Mucosa of stomach (tissue), 1 donor: ENCODE data around the gene TMCC1.
"Not testable (repeated sequence)": the region's sequence is repeated elsewhere in the genome, so short reads cannot be mapped to it uniquely, and the experiment has no call there.

Source experiments
- H3K27me3 ChIP-seq: one replicate; pipeline ENCODE4 v1.7.0; 2013; ENCODE audit warnings: mild to moderate bottlenecking, low read length; ENCODE audit not compliant: control insufficient read depth, insufficient read depth
- H3K36me3 ChIP-seq: one replicate; pipeline ENCODE4 v1.7.0; 2013; ENCODE audit warnings: low read length; ENCODE audit not compliant: control insufficient read depth, insufficient read depth
- H3K4me1 ChIP-seq: one replicate; pipeline ENCODE4 v1.7.0; 2013; ENCODE audit warnings: mild to moderate bottlenecking, low read length; ENCODE audit not compliant: control insufficient read depth, insufficient read depth
- H3K4me3 ChIP-seq: one replicate; pipeline ENCODE4 v1.7.0; 2013; ENCODE audit warnings: low read length
- H3K9ac ChIP-seq: one replicate; pipeline ENCODE4 v1.7.0; 2013; ENCODE audit warnings: mild to moderate bottlenecking, low read length, moderate library complexity
- H3K9me3 ChIP-seq: one replicate; pipeline ENCODE4 v1.7.0; 2013; ENCODE audit warnings: mild to moderate bottlenecking, low read length, moderate library complexity; ENCODE audit not compliant: control insufficient read depth
- donor health status: Pancreatic carcinoma.

Gene TMCC1

DNA sequence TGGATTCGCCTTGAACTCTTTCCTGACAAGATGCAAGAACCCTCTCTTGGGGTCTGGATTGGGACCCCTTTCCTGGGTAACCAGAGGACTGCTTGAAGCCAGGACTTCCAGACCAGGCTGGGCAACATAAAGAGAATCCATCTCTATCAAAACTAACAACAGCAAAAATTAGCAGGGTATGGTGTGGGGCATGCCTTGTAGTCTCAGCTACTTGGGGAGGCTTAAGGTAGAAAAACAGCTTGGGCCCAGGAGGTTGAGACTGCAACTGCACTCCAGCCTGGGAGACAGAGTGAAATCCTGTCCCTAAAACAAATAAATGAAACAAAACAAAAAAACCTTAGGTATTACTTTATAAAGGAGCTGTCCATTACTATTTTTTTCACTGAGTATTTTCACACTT is 193.9 kb downstream of the TMCC1 start:
- no peaks in the 10 kb centered on the region for H3K4me1 ChIP-seq
- H3K4me3 ChIP-seq = no peak overlapping the region
- H3K9ac ChIP-seq = no peak overlapping the region
- H3K9me3 ChIP-seq = no peaks in the 10 kb centered on the region
- H3K27me3 ChIP-seq = no peaks in the 10 kb centered on the region
- no peaks in the 10 kb centered on the region for H3K36me3 ChIP-seq

DNA sequence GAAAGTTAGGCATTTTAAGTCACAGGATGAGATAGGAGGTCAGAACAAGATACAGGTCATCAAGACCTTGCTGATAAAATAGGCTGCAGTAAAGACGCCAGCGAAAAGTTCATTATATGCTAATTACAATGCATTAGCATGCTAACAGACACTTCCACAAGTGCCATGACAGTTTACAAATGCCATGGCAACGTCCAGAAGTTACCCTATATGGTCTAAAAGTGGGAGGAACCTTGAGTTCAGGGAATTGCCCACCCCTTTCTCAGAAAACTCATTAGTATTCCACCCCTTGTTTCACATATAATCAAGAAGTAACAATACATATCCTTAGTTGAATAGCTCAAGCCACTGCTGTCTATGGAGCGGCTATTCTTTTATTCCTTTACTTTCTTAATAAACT is 194.3 kb downstream of the TMCC1 start:
- H3K36me3 ChIP-seq = no peaks in the 10 kb centered on the region
- H3K27me3 ChIP-seq = no peaks in the 10 kb centered on the region
- H3K9ac ChIP-seq = no peak overlapping the region
- no peak overlapping the region for H3K4me3 ChIP-seq
- H3K4me1 ChIP-seq = no peaks in the 10 kb centered on the region
- H3K9me3 ChIP-seq = no peaks in the 10 kb centered on the region

- Histone ChIP-seq H3K27me3 (no peaks in the 10 kb centered on the region), H3K9ac (no peak overlapping the region), H3K4me1 (no peaks in the 10 kb centered on the region), H3K36me3 (no peaks in the 10 kb centered on the region), H3K4me3 (no peak overlapping the region), H3K9me3 (no peaks in the 10 kb centered on the region)
Measured at GRCh38 chr3:129697229-129697969, 196.1 kb downstream of the TMCC1 start.

DNA sequence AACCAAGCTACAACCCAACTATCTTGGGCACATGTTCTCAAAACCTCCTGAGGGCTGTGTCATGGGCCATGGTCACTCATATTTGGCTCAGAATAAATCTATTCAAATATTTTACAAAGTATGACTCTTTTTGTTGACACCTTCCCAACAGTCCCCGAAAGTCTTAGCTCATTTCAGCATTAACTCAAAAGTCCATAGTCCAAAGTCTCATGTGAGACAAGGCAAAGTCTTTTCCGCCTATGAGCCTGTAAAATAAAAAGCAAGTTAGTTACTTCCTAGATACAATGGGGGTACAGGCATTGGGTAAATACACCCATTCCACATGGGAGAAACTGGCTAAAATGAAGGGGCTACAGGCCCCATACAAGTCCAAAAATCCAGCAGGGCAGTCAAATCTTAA is 197.1 kb downstream of the TMCC1 start:
- H3K4me1 ChIP-seq, H3K9me3 ChIP-seq, H3K27me3 ChIP-seq, H3K36me3 ChIP-seq, H3K4me3 ChIP-seq, H3K9ac ChIP-seq: not testable (repeated sequence)

DNA sequence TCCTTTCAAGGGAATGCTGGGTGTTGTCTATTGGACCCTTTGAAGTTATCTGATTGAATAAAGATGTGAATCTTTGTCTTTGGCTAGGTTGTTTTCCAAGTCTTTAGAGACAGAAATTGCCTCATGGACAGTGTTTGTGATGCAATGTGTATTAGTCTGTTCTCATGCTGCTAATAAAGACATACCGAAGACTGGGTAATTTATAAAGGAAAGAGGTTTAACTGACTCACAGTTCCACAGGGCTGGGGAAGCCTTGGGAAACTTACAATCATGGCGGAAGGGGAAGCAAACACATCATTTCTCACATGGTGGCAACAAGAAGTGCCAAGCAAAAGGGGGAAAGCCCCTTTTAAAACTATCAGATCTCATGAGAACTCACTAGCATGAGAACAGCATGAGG is 198.3 kb downstream of the TMCC1 start:
- Histone ChIP-seq H3K27me3 (no peaks in the 10 kb centered on the region), H3K4me1 (no peaks in the 10 kb centered on the region), H3K36me3 (no peaks in the 10 kb centered on the region), H3K9ac (no peak overlapping the region), H3K4me3 (no peak overlapping the region), H3K9me3 (no peaks in the 10 kb centered on the region)

GRCh38 chr3:129694228-129694627 is 199.3 kb downstream of the TMCC1 start:
- no peaks in the 10 kb centered on the region for H3K36me3 ChIP-seq

GRCh38 chr3:129692743-129693142 is 200.8 kb downstream of the TMCC1 start:
- no peaks in the 10 kb centered on the region for H3K36me3 ChIP-seq
- H3K9me3 ChIP-seq = no peaks in the 10 kb centered on the region
- peaks cover 7% of the 10 kb centered on the region for H3K4me1 ChIP-seq
- no peaks in the 10 kb centered on the region for H3K27me3 ChIP-seq
- H3K4me3 ChIP-seq = no peak overlapping the region
- H3K9ac ChIP-seq = no peak overlapping the region

More at GRCh38 chr3:129694228-129694627, 199.3 kb downstream of the TMCC1 start:
- H3K9ac ChIP-seq = no peak overlapping the region
- H3K4me1 ChIP-seq = no peaks in the 10 kb centered on the region
- no peak overlapping the region for H3K4me3 ChIP-seq
- H3K27me3 ChIP-seq = no peaks in the 10 kb centered on the region
- H3K9me3 ChIP-seq = no peaks in the 10 kb centered on the region

DNA sequence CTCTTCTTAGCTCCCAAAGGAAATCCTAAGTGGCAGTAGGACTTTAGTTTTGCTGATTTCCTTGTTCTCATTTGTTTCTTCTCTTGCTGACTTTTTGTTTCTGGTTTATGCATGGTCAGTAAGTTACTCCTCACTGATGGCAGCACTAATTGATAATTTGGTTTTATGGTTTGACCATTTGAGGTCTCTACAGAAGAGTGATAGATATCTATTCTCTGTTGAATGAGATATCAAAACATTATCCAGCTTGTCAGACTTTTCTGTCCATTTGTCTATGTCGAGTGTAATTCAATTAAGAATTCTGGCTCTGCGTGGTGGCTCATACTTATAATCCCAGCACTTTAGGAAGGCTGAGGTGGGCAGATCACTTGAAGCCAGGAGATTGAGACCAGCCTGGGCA is 202.5 kb downstream of the TMCC1 start:
- Histone ChIP-seq H3K9ac (no peak overlapping the region), H3K4me3 (no peak overlapping the region), H3K9me3 (no peaks in the 10 kb centered on the region), H3K36me3 (no peaks in the 10 kb centered on the region), H3K4me1 (peaks cover 7% of the 10 kb centered on the region), H3K27me3 (no peaks in the 10 kb centered on the region)

DNA sequence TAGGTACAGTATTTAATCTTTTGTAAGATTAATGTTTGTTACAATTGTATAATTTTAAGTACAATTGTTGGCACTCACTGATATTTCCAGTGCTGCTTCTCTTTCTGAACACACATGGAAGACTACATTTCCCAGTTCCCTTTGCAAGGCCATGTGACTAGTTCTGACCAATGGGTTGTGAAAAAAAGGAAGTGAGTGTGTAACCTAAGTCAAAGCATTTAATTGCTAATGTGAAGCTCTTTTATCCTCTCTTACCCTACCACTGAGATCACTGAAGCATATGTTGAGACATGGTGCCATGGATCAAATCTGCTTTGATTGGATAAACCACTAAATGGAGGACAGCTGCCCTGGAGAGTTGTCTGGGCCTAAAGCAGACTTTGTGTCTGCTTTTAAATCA is 203.1 kb downstream of the TMCC1 start:
- H3K4me1 ChIP-seq = peaks cover 7% of the 10 kb centered on the region
- H3K9me3 ChIP-seq = no peaks in the 10 kb centered on the region

GRCh38 chr3:129689036-129689435 is 204.5 kb downstream of the TMCC1 start:
- H3K27me3 ChIP-seq = no peaks in the 10 kb centered on the region
- H3K9ac ChIP-seq = no peak overlapping the region
- H3K9me3 ChIP-seq = no peaks in the 10 kb centered on the region
- no peaks in the 10 kb centered on the region for H3K36me3 ChIP-seq
- no peak overlapping the region for H3K4me3 ChIP-seq
- peaks cover 7% of the 10 kb centered on the region for H3K4me1 ChIP-seq

More for the DNA sequence above, 203.1 kb downstream of the TMCC1 start:
- Histone ChIP-seq H3K4me3 (no peak overlapping the region), H3K27me3 (no peaks in the 10 kb centered on the region), H3K36me3 (no peaks in the 10 kb centered on the region), H3K9ac (no peak overlapping the region)

DNA sequence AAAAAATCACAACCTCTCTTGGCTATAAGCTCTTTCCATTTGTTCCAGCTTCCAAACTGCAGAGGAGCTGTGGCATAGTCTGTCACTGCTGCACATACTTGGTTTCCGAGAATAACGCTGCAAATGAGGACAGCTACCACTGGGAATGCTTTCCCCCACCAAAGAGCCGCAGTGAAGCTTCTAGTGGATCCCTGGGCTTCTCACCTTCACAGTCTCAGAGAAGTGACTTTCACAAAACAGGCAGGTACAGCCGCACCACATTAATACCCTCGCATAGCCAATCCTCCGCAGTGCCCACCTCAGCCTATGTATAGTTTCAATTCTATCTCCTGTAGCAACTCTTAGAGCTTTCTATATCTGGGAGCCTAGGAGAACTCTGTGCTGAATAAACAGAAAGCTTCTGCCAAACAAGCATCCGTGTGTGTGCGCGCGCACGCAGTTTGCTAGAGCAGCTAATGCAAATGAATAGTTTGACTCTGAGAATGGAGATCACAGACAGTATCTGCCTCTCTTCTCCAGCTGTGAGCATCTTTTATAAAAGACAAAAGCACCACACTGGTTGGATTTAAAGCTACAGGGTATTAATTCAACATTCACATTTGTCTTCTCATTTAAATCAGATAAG is 205.1 kb downstream of the TMCC1 start:
- Histone ChIP-seq H3K4me1 (peaks cover 7% of the 10 kb centered on the region), H3K27me3 (no peaks in the 10 kb centered on the region), H3K36me3 (no peaks in the 10 kb centered on the region), H3K4me3 (peak overlapping the region; percentile 21), H3K9ac (peak overlapping the region; percentile 33), H3K9me3 (no peaks in the 10 kb centered on the region)

- no peak overlapping the region for H3K4me3 ChIP-seq
- H3K4me1 ChIP-seq = peaks cover 7% of the 10 kb centered on the region
- H3K9ac ChIP-seq = peak overlapping the region; percentile 1
- H3K27me3 ChIP-seq = no peaks in the 10 kb centered on the region
- no peaks in the 10 kb centered on the region for H3K36me3 ChIP-seq
- H3K9me3 ChIP-seq = no peaks in the 10 kb centered on the region
Measured at GRCh38 chr3:129687586-129688125, 205.9 kb downstream of the TMCC1 start.
